ENCODE results near the gene ZEB2. TPM values are rescaled to one million over a fixed set of nuclear protein-coding genes. Genes with fewer than 3 reads are reported as not detected.

The ZEB2 gene
- total and polyA plus RNA-seq, 2 of the 8 experiments (the other 6 are each of a cell fraction or from before 2014, with no cell fraction given) = 0.38 TPM; not detected in 1

DNA sequence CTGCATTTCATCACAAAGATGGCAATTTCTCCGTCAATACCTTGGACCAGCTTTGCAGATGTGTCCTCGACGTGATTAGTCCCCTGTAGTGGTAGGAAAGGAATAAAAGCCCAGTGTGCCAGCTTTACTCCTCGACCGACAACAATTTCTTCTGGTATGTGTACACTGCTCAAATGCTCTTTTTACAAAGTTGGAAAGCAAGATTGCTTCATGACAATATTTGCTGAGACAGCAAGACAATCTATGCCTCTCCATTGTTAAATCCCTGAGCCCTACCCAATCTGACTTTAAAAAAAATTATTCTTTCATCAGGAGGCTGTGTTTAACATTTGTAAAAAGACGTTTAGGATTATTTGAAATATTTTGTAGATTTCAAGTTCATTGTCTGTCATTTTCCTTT, 27.6 kb upstream of the ZEB2 start (continued):
- TF ChIP-seq GABPA (IDR thresholded peaks at IDR 0.05; ENCODE audit: borderline replicate concordance, insufficient read depth, low read length) (no peak), RBBP5 (IDR thresholded peaks at IDR 0.05; ENCODE audit: borderline replicate concordance, low read depth, low read length) (no peak), POLR2A (IDR thresholded peaks at IDR 0.05; ENCODE audit: control extremely low read depth in 1 of 2, low read depth in 2 of 2, low read length in 2 of 2) (no peak)
